Hepatocyte (in vitro differentiated cells): Measurements from ENCODE around the gene TPPP3.

Experiments used
- EZH2 ChIP-seq: fragments of 200-600 bp; sonication (generic); IDR thresholded peaks from 2 replicates; pipeline ENCODE4 v1.6.1; 2016; ENCODE audit warnings: antibody characterized with exemption, mild to moderate bottlenecking, borderline replicate concordance
- TF ChIP-seq, protein P1 (sequence below): fragments of 200-600 bp; sonication (generic); IDR thresholded peaks from 2 replicates; pipeline ENCODE4 v1.5.1; 2016; ENCODE audit warnings: antibody characterized with exemption, mild to moderate bottlenecking; ENCODE audit not compliant: poor library complexity

DNA sequence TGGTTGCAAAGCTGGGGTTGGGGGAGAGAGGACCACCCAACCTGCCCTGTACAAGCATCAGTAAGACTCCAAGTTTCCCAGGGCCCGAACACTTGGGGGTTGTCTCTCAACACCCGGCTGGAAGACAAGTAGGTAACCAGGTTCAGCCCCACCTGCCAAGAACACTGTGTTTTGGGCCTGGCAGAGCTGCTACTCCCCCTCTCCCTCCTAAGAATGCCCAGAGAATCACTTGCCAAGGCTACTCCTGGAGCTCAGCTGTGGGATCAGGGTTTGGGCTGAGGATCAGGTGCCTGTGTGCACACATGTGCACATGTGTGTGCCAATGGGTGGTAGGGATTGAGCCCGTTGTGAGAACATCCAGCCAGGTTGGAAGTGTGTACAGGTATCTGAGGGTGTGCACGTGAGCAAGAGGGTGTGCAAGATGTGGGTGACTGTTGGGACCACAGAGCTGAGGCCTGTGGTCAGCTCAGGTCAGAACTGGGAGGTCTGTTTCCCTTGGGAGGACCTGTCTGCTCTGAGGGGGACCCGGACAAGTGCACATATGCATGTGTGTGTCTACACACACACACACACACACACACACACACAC is 39.9 kb upstream of the TPPP3 start:
- TF ChIP-seq, protein P1, sequence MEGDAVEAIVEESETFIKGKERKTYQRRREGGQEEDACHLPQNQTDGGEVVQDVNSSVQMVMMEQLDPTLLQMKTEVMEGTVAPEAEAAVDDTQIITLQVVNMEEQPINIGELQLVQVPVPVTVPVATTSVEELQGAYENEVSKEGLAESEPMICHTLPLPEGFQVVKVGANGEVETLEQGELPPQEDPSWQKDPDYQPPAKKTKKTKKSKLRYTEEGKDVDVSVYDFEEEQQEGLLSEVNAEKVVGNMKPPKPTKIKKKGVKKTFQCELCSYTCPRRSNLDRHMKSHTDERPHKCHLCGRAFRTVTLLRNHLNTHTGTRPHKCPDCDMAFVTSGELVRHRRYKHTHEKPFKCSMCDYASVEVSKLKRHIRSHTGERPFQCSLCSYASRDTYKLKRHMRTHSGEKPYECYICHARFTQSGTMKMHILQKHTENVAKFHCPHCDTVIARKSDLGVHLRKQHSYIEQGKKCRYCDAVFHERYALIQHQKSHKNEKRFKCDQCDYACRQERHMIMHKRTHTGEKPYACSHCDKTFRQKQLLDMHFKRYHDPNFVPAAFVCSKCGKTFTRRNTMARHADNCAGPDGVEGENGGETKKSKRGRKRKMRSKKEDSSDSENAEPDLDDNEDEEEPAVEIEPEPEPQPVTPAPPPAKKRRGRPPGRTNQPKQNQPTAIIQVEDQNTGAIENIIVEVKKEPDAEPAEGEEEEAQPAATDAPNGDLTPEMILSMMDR, result no peak
- no peak for TF ChIP-seq EZH2
